IMR-90 (cell line): ENCODE results near the gene ARFIP1. TPM values are rescaled to one million over a fixed set of nuclear protein-coding genes. Genes with fewer than 3 reads are reported as not detected.

Source experiments
- ATAC-seq: fragments of 200-7000 bp; cut with Tn5 transposase; 2 replicates; pipeline ENCODE4 v1.9.1; 2020; ENCODE audit warnings: low read depth, mild to moderate bottlenecking, moderate library complexity
- BruUV-seq: library from RNA; stranded (reverse); fragments of 400-500 nt; replicated peaks from 2 replicates; lab custom pipeline; 2021; lab: Mats Ljungman, UMichigan
- CTCF ChIA-PET: fragments of 300-600 bp; formaldehyde crosslinking; extraction: SDS; loops from one replicate; lab custom pipeline; 2021; ENCODE audit warnings: antibody characterized with exemption; lab: Yijun Ruan, JAX
- POLR2A ChIA-PET: fragments of 300-600 bp; sonication (Branson Sonifier 250); formaldehyde crosslinking; loops from one replicate; lab custom pipeline; 2022; ENCODE audit warnings: antibody characterized with exemption; ENCODE audit not compliant: unreplicated experiment; lab: Charles Lee
- DNase-seq: peaks from one replicate; pipeline ENCODE4 v3.0.0; 2013
- H2AFZ ChIP-seq: replicated peaks from 2 replicates; pipeline ENCODE3; 2013; ENCODE audit warnings: low read length, mild to moderate bottlenecking; ENCODE audit not compliant: poor library complexity
- H2AK5ac ChIP-seq: 2 replicates; pipeline ENCODE4 v1.6.1; 2013; ENCODE audit warnings: low read depth, low read length, inconsistent platforms
- H2AK9ac ChIP-seq: replicated peaks from 2 replicates; pipeline ENCODE3; 2013; ENCODE audit warnings: mild to moderate bottlenecking, low read depth, low read length, moderate library complexity; ENCODE audit not compliant: poor library complexity
- H2BK120ac ChIP-seq: 2 replicates; pipeline ENCODE4 v1.6.1; 2013; ENCODE audit warnings: low read depth, low read length, inconsistent platforms
- H2BK15ac ChIP-seq: 3 replicates; pipeline ENCODE4 v1.6.1; 2013; ENCODE audit warnings: low read depth, low read length, inconsistent platforms
- H2BK20ac ChIP-seq: 2 replicates; pipeline ENCODE4 v1.6.1; 2013; ENCODE audit warnings: low read depth, mild to moderate bottlenecking, inconsistent platforms, low read length, moderate library complexity
- H2BK5ac ChIP-seq: 2 replicates; pipeline ENCODE4 v1.6.1; 2013; ENCODE audit warnings: mild to moderate bottlenecking, low read depth, low read length, inconsistent platforms; ENCODE audit not compliant: poor library complexity, severe bottlenecking
- H3K14ac ChIP-seq: replicated peaks from 2 replicates; pipeline ENCODE4 v1.6.1; 2013; ENCODE audit warnings: low read depth, low read length, inconsistent platforms
- H3K18ac ChIP-seq: 2 replicates; pipeline ENCODE4 v1.6.1; 2013; ENCODE audit warnings: low read depth, low read length, control low read depth
- H3K23ac ChIP-seq: 2 replicates; pipeline ENCODE4 v1.6.1; 2013; ENCODE audit warnings: low read depth, low read length, inconsistent platforms
- H3K27ac ChIP-seq: 2 replicates; pipeline ENCODE4 v1.5.1; 2013; ENCODE audit warnings: mild to moderate bottlenecking, control low read depth, low read length; ENCODE audit not compliant: insufficient read depth
- H3K27me3 ChIP-seq: 2 replicates; pipeline ENCODE4 v1.6.1; 2013; ENCODE audit warnings: low read length; ENCODE audit not compliant: control insufficient read depth, insufficient read depth
- H3K36me3 ChIP-seq: 2 replicates; pipeline ENCODE4 v1.6.1; 2013; ENCODE audit warnings: low read length, mixed read lengths; ENCODE audit not compliant: control insufficient read depth, insufficient read depth
- H3K4ac ChIP-seq: 2 replicates; pipeline ENCODE4 v1.6.1; 2013; ENCODE audit warnings: low read depth, low read length, inconsistent platforms
- H3K4me1 ChIP-seq: 2 replicates; pipeline ENCODE4 v1.6.1; 2013; ENCODE audit warnings: low read length, mixed read lengths; ENCODE audit not compliant: control insufficient read depth, insufficient read depth
- H3K4me2 ChIP-seq: 2 replicates; pipeline ENCODE4 v1.6.1; 2013; ENCODE audit warnings: low read depth, mild to moderate bottlenecking, control low read depth, low read length, moderate library complexity
- H3K4me3 ChIP-seq: 2 replicates; pipeline ENCODE4 v1.5.1; 2013; ENCODE audit warnings: low read depth, mild to moderate bottlenecking, control low read depth, low read length, moderate library complexity; ENCODE audit not compliant: insufficient read depth
- H3K56ac ChIP-seq: 2 replicates; pipeline ENCODE4 v1.6.1; 2013; ENCODE audit warnings: low read length, inconsistent platforms; ENCODE audit not compliant: insufficient read depth; ENCODE audit errors: extremely low read depth
- H3K79me1 ChIP-seq, 2 experiments: 2 replicates each; pipeline ENCODE4 v1.6.1; 2013; ENCODE audit warnings: low read length in 2 of 2, inconsistent platforms in 1 of 2, low read depth in 1 of 2
- H3K9ac ChIP-seq: 2 replicates; pipeline ENCODE4 v1.6.1; 2013; ENCODE audit warnings: low read depth, low read length, control low read depth
- H3K9me1 ChIP-seq: 2 replicates; pipeline ENCODE4 v1.6.1; 2013; ENCODE audit warnings: low read length, inconsistent platforms; ENCODE audit not compliant: insufficient read depth
- H3K9me3 ChIP-seq: 2 replicates; pipeline ENCODE4 v1.6.1; 2013; ENCODE audit warnings: low read length; ENCODE audit not compliant: control insufficient read depth, insufficient read depth
- H4K20me1 ChIP-seq: 2 replicates; pipeline ENCODE4 v1.6.1; 2013; ENCODE audit warnings: low read length, inconsistent platforms; ENCODE audit not compliant: insufficient read depth
- H4K5ac ChIP-seq: 2 replicates; pipeline ENCODE4 v1.6.1; 2013; ENCODE audit warnings: mild to moderate bottlenecking, low read depth, low read length, control low read depth
- H4K8ac ChIP-seq, 2 experiments: 2 replicates each; pipeline ENCODE4 v1.6.1; 2013; ENCODE audit warnings: low read depth in 2 of 2, low read length in 2 of 2, control low read depth in 1 of 2, inconsistent platforms in 1 of 2
- H4K91ac ChIP-seq: 2 replicates; pipeline ENCODE4 v1.6.1; 2013; ENCODE audit warnings: low read depth, low read length, inconsistent platforms; ENCODE audit not compliant: insufficient read depth
- BHLHE40 ChIP-seq: fragments of 150-350 bp; IDR thresholded peaks from 2 replicates; pipeline ENCODE4 v1.6.1; 2016; ENCODE audit warnings: mild to moderate bottlenecking, low read depth, low read length
- CEBPB ChIP-seq: IDR thresholded peaks from 2 replicates; pipeline ENCODE4 v1.6.1; 2012; ENCODE audit warnings: low read depth, low read length, improper control_type of control experiment
- CHD1 ChIP-seq: IDR thresholded peaks from 2 replicates; pipeline ENCODE4 v1.6.1; 2012; ENCODE audit warnings: low read depth, low read length, improper control_type of control experiment
- FOS ChIP-seq: fragments of 150-350 bp; IDR thresholded peaks from 2 replicates; pipeline ENCODE4 v1.6.1; 2016; ENCODE audit warnings: low read depth, low read length
- MAFK ChIP-seq: IDR thresholded peaks from 2 replicates; pipeline ENCODE4 v1.6.1; 2012; ENCODE audit warnings: low read depth, low read length, improper control_type of control experiment
- MAZ ChIP-seq: IDR thresholded peaks from 2 replicates; pipeline ENCODE4 v1.6.1; 2012; ENCODE audit warnings: low read depth, mild to moderate bottlenecking, low read length, improper control_type of control experiment, moderate library complexity, borderline replicate concordance
- MXI1 ChIP-seq: IDR thresholded peaks from 2 replicates; pipeline ENCODE4 v1.6.1; 2012; ENCODE audit warnings: low read depth, mild to moderate bottlenecking, low read length, moderate library complexity, borderline replicate concordance
- NFE2L2 ChIP-seq: fragments of 150-350 bp; IDR thresholded peaks from 2 replicates; pipeline ENCODE4 v1.6.1; 2016; ENCODE audit warnings: low read depth, mild to moderate bottlenecking, low read length
- POLR2A ChIP-seq: IDR thresholded peaks from 2 replicates; pipeline ENCODE4 v1.6.1; 2012; ENCODE audit warnings: mild to moderate bottlenecking, low read depth, low read length
- RAD21 ChIP-seq: IDR thresholded peaks from 2 replicates; pipeline ENCODE4 v1.6.1; 2012; ENCODE audit warnings: low read length, improper control_type of control experiment
- RCOR1 ChIP-seq: IDR thresholded peaks from 2 replicates; pipeline ENCODE4 v1.6.1; 2012; ENCODE audit warnings: mild to moderate bottlenecking, low read length, improper control_type of control experiment; ENCODE audit not compliant: insufficient replicate concordance
- RFX5 ChIP-seq: IDR thresholded peaks from 2 replicates; pipeline ENCODE4 v1.8.0; 2012; ENCODE audit warnings: low read depth, mild to moderate bottlenecking, low read length, moderate library complexity
- SMC3 ChIP-seq: fragments of 150-350 bp; IDR thresholded peaks from 2 replicates; pipeline ENCODE4 v1.6.1; 2016; ENCODE audit warnings: low read depth, mild to moderate bottlenecking, antibody characterized with exemption, low read length, moderate library complexity
- WGBS, 2 experiments: methylation state at CpG; one replicate each; pipeline versions ENCODE4 v1.1.5 to v1.1.7; 2013; ENCODE audit warnings: missing lambda C conversion rate in 2 of 2; ENCODE audit not compliant: insufficient read length in 1 of 2; ENCODE audit errors: extremely low coverage in 2 of 2; 5-methylcytosine and 5-hydroxymethylcytosine counted together
- dilution Hi-C: fragments of 300-500 bp; cut with HindIII; formaldehyde crosslinking; loops from one replicate; pipeline ENCODE4 v1.14.3; 2018; ENCODE audit warnings: low sequenced_read_pairs; ENCODE audit not compliant: unreplicated experiment
- in situ Hi-C: fragments of 300-500 bp; cut with MboI; formaldehyde crosslinking; loops from 3 replicates; pipeline ENCODE4 v1.14.3; 2019; ENCODE audit warnings: low sequenced_read_pairs, inconsistent platforms, mixed read lengths
- intact Hi-C: fragments of 100-400 bp; cut with micrococcal nuclease; formaldehyde crosslinking; loops from 2 replicates; pipeline ENCODE4 v1.10.0; 2022
- polyA plus RNA-seq, 3 experiments: library from polyadenylated mRNA; depleted of rRNA; stranded (reverse); fragments of >200 nt; gene quantifications; 2 replicates each; pipeline ENCODE4 v1.2.3, GENCODE V29; 2012; ENCODE audit warnings: low replicate concordance in 1 of 3
- total RNA-seq: library from RNA; depleted of rRNA; stranded (reverse); fragments of >200 nt; gene quantifications from 2 replicates; pipeline ENCODE4 v1.2.3, GENCODE V29; 2012
- TF ChIP-seq, protein P1 (sequence below): fragments of 150-350 bp; IDR thresholded peaks from 2 replicates; pipeline ENCODE4 v1.6.1; 2016; ENCODE audit warnings: low read depth, mild to moderate bottlenecking, low read length, moderate library complexity, borderline replicate concordance
- TF ChIP-seq, protein P2 (sequence below): fragments of 150-350 bp; IDR thresholded peaks from 2 replicates; pipeline ENCODE4 v1.6.1; 2017; ENCODE audit warnings: mild to moderate bottlenecking, antibody characterized with exemption, low read length, low read depth
- TF ChIP-seq, protein P3 (sequence below): conservative IDR thresholded peaks from 2 replicates; pipeline ENCODE4 v1.5.1; 2012; ENCODE audit warnings: mild to moderate bottlenecking, low read depth, low read length, improper control_type of control experiment

The ARFIP1 gene
- total and polyA plus RNA-seq, 2 of the 4 experiments (the other 2 are of a cell fraction) = 12.7 to 30.5 TPM

DNA sequence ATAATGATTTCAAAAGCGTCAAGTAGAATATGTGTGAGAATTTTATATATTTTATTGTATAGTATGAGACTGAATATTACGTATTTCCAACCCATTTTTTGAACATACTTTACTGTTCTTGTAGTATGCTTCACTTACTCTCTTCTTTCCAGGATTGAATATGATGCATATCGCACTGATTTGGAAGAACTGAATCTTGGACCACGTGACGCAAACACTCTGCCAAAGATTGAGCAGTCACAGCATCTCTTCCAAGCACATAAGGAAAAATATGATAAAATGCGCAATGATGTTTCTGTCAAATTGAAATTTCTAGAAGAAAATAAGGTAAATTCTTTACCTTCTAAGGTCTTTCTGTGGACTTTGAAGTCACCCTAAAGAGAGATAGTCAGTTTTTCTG lies 108.2 kb downstream of the ARFIP1 start:
- BruUV-seq = no TSS peak
- Histone ChIP-seq H3K9me1 (peaks cover 4% of the 10 kb centered on the region; the same call in 1 of the 2 replicates), H3K27me3 (no peaks in the 10 kb centered on the region), H3K56ac (no peak overlapping the region), H4K5ac (no peak overlapping the region), H2BK20ac (no peak overlapping the region), H3K4me3 (no peak overlapping the region), H2AK9ac (no peak overlapping the region), H3K4ac (no peak overlapping the region), H2AFZ (no peak overlapping the region), H4K91ac (no peak overlapping the region), H3K36me3 (0 out of 2 replicates have a peak, but pooled peaks cover 9% of the 10 kb centered on the region), H2AK5ac (no peak overlapping the region), H4K20me1 (no peaks in the 10 kb centered on the region), H2BK15ac (no peak overlapping the region), H3K9ac (no peak overlapping the region), H2BK5ac (no peak overlapping the region), H3K9me3 (no peaks in the 10 kb centered on the region), H3K14ac (no peak overlapping the region), H3K79me1 (no peaks in the 10 kb centered on the region; a peak in 2 of 4 replicates), H4K8ac (no peak overlapping the region), H2BK120ac (no peak overlapping the region), H3K4me1 (0 out of 2 replicates have a peak, but pooled peaks cover 1% of the 10 kb centered on the region), H3K4me2 (no peak overlapping the region), H3K18ac (no peak overlapping the region), H3K23ac (no peak overlapping the region), H3K27ac (no peak overlapping the region)
- dilution Hi-C loops (no loop called here), intact Hi-C loops (no loop called here), in situ Hi-C loops (no loop called here)
- no peak for DNase-seq
- no peak for ATAC-seq
- CTCF ChIA-PET = no interaction called here
- TF ChIP-seq, protein P1, sequence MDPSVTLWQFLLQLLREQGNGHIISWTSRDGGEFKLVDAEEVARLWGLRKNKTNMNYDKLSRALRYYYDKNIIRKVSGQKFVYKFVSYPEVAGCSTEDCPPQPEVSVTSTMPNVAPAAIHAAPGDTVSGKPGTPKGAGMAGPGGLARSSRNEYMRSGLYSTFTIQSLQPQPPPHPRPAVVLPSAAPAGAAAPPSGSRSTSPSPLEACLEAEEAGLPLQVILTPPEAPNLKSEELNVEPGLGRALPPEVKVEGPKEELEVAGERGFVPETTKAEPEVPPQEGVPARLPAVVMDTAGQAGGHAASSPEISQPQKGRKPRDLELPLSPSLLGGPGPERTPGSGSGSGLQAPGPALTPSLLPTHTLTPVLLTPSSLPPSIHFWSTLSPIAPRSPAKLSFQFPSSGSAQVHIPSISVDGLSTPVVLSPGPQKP = no peak
- TF ChIP-seq MAZ (no peak), SMC3 (no peak), RAD21 (no peak), CEBPB (no peak), MXI1 (no peak), RCOR1 (no peak), MAFK (no peak), NFE2L2 (no peak), POLR2A (no peak), RFX5 (no peak), FOS (no peak), CHD1 (no peak), BHLHE40 (no peak)
- TF ChIP-seq, protein P2, sequence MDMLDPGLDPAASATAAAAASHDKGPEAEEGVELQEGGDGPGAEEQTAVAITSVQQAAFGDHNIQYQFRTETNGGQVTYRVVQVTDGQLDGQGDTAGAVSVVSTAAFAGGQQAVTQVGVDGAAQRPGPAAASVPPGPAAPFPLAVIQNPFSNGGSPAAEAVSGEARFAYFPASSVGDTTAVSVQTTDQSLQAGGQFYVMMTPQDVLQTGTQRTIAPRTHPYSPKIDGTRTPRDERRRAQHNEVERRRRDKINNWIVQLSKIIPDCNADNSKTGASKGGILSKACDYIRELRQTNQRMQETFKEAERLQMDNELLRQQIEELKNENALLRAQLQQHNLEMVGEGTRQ = no peak
- TF ChIP-seq, protein P3, sequence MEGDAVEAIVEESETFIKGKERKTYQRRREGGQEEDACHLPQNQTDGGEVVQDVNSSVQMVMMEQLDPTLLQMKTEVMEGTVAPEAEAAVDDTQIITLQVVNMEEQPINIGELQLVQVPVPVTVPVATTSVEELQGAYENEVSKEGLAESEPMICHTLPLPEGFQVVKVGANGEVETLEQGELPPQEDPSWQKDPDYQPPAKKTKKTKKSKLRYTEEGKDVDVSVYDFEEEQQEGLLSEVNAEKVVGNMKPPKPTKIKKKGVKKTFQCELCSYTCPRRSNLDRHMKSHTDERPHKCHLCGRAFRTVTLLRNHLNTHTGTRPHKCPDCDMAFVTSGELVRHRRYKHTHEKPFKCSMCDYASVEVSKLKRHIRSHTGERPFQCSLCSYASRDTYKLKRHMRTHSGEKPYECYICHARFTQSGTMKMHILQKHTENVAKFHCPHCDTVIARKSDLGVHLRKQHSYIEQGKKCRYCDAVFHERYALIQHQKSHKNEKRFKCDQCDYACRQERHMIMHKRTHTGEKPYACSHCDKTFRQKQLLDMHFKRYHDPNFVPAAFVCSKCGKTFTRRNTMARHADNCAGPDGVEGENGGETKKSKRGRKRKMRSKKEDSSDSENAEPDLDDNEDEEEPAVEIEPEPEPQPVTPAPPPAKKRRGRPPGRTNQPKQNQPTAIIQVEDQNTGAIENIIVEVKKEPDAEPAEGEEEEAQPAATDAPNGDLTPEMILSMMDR = no peak
- POLR2A ChIA-PET = no interaction called here
- WGBS, 2 experiments = 100% methylated on average over 1 of the region's 6 CpGs
